Ramos (cell line): ENCODE data around the gene SLC16A12.

Experiments
- in situ Hi-C: fragments of 300-500 bp; cut with MboI; formaldehyde crosslinking; loops from one replicate; pipeline ENCODE4 v1.14.3; 2022; ENCODE audit warnings: low sequenced_read_pairs; ENCODE audit not compliant: unreplicated experiment

SLC16A12 gene

GRCh38 chr10:89516149-89516832 lies 19.1 kb downstream of the SLC16A12 start:
- in situ Hi-C loops: no loop called here

DNA sequence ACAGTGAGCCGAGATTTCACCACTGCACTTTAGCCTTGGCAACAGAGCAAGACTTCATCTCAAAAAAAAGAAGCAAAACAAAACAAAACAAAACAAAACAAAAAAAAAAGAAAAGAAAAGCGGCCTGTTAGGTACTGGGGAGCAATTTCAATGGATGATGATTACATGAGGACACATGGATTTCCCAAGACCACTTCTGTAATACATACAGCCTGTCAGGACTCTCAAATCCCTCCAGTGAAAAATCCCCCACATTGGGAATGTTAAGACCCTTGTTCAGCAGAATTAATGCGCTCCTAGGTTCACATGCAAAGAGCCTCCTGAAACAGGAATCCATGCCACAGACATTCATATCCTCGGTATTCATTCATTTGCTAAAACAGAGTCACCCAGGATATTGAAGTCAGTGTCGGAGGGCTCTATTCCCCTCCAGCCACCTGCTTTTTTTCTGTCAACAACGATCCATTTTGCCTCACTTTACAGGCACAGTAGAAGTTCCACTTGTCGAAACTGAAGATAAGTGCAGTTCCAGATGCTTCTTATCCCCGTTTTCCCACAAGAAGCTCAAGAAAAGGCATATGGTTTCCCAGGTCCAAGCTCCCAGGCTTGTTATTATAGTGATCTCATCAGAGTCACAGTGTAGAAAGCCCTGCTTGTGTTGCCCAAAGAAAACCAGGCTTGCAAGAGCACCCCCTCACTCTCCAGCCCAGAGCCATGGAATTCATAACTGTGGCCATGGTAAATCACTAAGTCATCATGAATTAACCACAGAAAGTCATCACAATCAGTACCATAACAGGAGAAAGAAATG lies 20.2 kb downstream of the SLC16A12 start:
- in situ Hi-C loops: no loop called here

- in situ Hi-C loops: no loop called here
Measured at GRCh38 chr10:89513206-89513605, 22.2 kb downstream of the SLC16A12 start.

- in situ Hi-C loops: no loop called here
Measured at GRCh38 chr10:89505640-89506275, 29.6 kb downstream of the SLC16A12 start.

DNA sequence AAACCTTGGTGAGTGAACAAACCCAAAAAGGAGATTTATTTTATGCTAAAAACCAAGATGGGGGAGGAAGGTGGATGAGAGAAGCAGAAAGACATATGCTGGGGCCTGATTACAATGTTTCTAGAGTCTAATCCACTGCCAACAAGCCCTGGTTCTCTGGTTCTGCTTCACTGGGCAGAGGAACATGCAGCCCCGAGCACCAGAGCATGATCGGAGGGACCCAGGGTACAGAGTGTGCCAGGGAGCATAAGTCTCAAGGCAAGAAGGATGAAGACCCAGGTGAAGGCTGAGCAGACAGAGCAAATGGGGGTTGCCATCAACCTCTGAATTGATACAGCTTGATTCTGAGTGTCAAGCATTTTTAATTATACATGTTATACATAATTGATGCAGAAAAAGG lies 30.7 kb downstream of the SLC16A12 start:
- in situ Hi-C loops: no loop called here

GRCh38 chr10:89503652-89504370 lies 31.6 kb downstream of the SLC16A12 start:
- in situ Hi-C loops: no loop called here

GRCh38 chr10:89503151-89503550 lies 32.2 kb downstream of the SLC16A12 start:
- in situ Hi-C loops: no loop called here

DNA sequence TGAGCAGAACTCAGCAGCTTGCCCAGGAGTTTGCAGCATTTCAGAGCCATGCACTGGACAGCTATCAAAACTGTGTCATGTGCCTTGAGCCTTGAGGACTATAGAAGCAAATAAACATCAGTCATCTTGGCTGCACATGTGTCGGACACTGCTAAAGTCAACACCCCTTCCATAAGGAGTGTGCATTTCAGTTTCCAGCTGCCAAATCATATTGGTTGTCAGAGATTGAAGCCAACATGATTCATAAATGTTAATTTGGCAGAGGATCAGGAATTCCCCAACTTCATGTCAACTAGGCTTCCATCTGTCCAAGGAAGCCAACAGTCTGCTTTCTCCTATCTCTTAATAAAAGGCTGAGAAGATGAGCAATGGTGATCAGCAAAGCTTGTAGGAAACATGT lies 32.8 kb downstream of the SLC16A12 start:
- in situ Hi-C loops: no loop called here

DNA sequence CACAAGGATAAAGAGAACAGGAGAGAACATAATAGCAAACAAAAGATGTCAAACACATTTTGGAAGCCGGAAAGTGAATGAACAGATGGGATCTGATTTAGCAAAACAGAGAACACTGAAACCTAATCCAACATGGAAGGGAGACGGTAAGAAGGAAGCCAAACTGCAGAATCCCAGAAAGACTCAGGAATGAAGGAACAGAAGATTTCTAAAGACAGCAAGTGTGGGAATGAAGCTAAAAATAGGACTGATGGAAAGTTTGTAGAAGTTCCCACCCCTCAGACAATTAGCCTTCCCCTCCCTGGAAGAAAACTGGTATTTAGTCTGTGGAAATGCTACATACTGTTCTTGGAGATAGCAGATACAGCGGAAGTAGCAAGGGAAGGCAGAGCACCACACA lies 40.8 kb downstream of the SLC16A12 start:
- in situ Hi-C loops: no loop called here

- in situ Hi-C loops: no loop called here
Measured at GRCh38 chr10:89494068-89494467, 41.3 kb downstream of the SLC16A12 start.

DNA sequence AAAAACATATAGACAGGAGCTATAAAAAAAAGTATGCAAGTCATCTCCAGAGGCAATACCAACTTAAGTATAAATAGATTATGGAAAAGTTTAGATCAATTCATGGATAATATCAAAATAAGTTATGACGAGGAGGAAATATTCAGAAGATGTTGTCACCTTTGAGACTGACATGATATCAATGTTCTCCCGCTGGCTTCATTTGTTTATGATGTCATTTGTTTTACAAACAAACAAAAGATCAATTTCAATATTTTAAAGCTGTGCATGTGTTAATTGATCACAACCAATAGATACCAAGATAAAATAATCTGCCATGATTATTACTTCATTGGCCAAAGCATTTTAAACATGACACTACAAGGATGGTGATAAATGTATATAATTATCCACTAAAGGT lies 43.5 kb downstream of the SLC16A12 start:
- in situ Hi-C loops: no loop called here

GRCh38 chr10:89490596-89491335 lies 44.6 kb downstream of the SLC16A12 start:
- in situ Hi-C loops: no loop called here

DNA sequence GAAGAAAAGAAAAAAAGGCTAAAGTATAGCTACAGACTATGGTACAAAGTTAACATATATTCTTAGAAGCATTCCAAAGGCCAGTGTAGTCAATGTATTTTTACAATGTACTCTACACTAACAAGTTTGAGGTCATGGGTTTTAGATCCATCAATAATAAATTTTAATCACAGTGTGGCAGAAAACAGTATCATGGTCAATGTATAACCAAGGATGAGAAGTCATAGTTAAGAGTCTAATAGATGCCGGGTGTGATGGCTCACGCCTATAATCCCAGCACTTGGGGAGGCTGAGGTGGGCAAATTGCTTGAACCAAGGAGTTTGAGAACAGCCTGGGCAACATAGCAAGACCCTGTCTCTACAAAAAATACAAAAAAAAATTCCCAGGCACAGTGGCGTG lies 53.1 kb downstream of the SLC16A12 start:
- in situ Hi-C loops: no loop called here

GRCh38 chr10:89481662-89482061 lies 53.7 kb downstream of the SLC16A12 start:
- in situ Hi-C loops: no loop called here

GRCh38 chr10:89479771-89480446 lies 55.5 kb downstream of the SLC16A12 start:
- in situ Hi-C loops: no loop called here

GRCh38 chr10:89478739-89479654 lies 56.4 kb downstream of the SLC16A12 start:
- in situ Hi-C loops: no loop called here

- in situ Hi-C loops: no loop called here
Measured at GRCh38 chr10:89478085-89478738, 57.2 kb downstream of the SLC16A12 start.

DNA sequence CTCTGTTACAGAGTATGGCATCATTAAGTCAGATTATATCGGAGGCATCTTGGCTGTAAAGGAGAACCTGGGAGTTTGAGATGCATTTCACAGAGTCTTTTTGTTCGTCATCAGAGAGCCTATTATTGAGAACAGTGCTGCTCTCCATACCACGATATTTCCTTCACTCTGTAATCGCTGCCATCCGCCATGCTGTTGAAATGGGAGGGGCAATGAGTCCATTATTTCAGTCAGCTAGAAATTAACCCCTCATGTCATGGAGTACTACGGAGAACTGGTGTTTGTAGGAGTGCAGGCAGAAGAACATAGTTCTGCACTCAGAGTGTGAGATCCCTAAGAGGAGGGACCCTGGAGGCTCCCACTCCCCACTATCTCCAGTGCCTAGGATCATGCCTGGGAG lies 59.2 kb downstream of the SLC16A12 start:
- in situ Hi-C loops: no loop called here
